Kidney (tissue), 14 donors: ENCODE data around the gene LDAH. TPM values are rescaled to one million over a fixed set of nuclear protein-coding genes. Genes with fewer than 3 reads are reported as not detected.

Source experiments
- DNase-seq, 5 donors: peaks; one replicate each; pipeline ENCODE4 v3.0.0-alpha.2; 2013 to 2020
- FAIRE-seq: peaks from 2 replicates; lab custom pipeline; 2012; peaks lifted over from hg19 to GRCh38; lab: Jason Lieb, UNC
- H3K27ac ChIP-seq, 2 donors: one replicate each; pipeline ENCODE4 v1.7.0; 2013; ENCODE audit warnings: low read depth in 2 of 2, low read length in 2 of 2, inconsistent platforms in 1 of 2
- H3K27me3 ChIP-seq: one replicate; pipeline ENCODE4 v1.7.1; 2013; ENCODE audit warnings: low read length, inconsistent platforms; ENCODE audit not compliant: control insufficient read depth, insufficient read depth
- H3K36me3 ChIP-seq, 3 donors: one replicate each; pipeline versions ENCODE4 v1.7.0 to v1.7.1; 2013; ENCODE audit warnings: low read length in 3 of 3, control low read depth in 1 of 3, inconsistent platforms in 1 of 3; ENCODE audit not compliant: insufficient read depth in 3 of 3, control insufficient read depth in 2 of 3
- H3K4me1 ChIP-seq, 3 donors: one replicate each; pipeline versions ENCODE4 v1.7.0 to v1.7.1; 2013; ENCODE audit warnings: low read length in 3 of 3, inconsistent platforms in 1 of 3, low read depth in 1 of 3; ENCODE audit not compliant: control insufficient read depth in 2 of 3, insufficient read depth in 2 of 3
- H3K4me3 ChIP-seq, 3 donors: one replicate each; pipeline versions ENCODE4 v1.7.0 to v1.8.1; 2013; ENCODE audit warnings: low read length in 3 of 3, control low read depth in 1 of 3, inconsistent platforms in 1 of 3
- H3K9ac ChIP-seq, 3 donors: one replicate each; pipeline versions ENCODE4 v1.7.0 to v1.7.1; 2013; ENCODE audit warnings: low read length in 3 of 3, control low read depth in 1 of 3, inconsistent platforms in 1 of 3
- H3K9me3 ChIP-seq, 3 donors: one replicate each; pipeline versions ENCODE4 v1.7.0 to v1.7.1; 2013; ENCODE audit warnings: low read length in 3 of 3, control low read depth in 1 of 3, inconsistent platforms in 1 of 3; ENCODE audit not compliant: control insufficient read depth in 2 of 3, insufficient read depth in 1 of 3
- CTCF ChIP-seq: IDR thresholded peaks from 3 replicates; pipeline ENCODE4 v1.5.1; 2012; ENCODE audit warnings: mild to moderate bottlenecking, moderate library complexity, borderline replicate concordance; ENCODE audit not compliant: insufficient read depth; ENCODE audit errors: extremely low read depth
- intact Hi-C: fragments of 100-400 bp; cut with DNase I; formaldehyde crosslinking; loops from one replicate; pipeline ENCODE4 v1.11.1; 2022
- polyA plus RNA-seq: library from polyadenylated mRNA; stranded (reverse); fragments of 350-450 nt; fragmentation: Illumina TruSeq; extraction: RNeasy Lipid Tissue Mini Kit (QIAGEN cat#74804); gene quantifications from one replicate; pipeline ENCODE4 v1.2.3, GENCODE V29; 2014; ENCODE audit warnings: low read depth, low replicate concordance; ENCODE audit not compliant: insufficient read depth
- total RNA-seq: library from RNA; stranded (reverse); fragmentation: NEBNext Ultra II Directional; extraction: Animal tissue kit (Norgen Biotek cat#: 25700); gene quantifications from one replicate; pipeline ENCODE4 v1.2.1, GENCODE V29; 2021
- donor health status: control.
- donor health status: control.
- donor health status: control.
- donor health status: control.
- donor health status: control.
- donor health status: DM: yes; HTN: yes; CAD: no.
- donor health status: Normal renal cell carcinoma (clear cell type).

The LDAH gene
- total and polyA plus RNA-seq, 2 donors from 2014 or later, result 15.5 to 20.4 TPM

DNA sequence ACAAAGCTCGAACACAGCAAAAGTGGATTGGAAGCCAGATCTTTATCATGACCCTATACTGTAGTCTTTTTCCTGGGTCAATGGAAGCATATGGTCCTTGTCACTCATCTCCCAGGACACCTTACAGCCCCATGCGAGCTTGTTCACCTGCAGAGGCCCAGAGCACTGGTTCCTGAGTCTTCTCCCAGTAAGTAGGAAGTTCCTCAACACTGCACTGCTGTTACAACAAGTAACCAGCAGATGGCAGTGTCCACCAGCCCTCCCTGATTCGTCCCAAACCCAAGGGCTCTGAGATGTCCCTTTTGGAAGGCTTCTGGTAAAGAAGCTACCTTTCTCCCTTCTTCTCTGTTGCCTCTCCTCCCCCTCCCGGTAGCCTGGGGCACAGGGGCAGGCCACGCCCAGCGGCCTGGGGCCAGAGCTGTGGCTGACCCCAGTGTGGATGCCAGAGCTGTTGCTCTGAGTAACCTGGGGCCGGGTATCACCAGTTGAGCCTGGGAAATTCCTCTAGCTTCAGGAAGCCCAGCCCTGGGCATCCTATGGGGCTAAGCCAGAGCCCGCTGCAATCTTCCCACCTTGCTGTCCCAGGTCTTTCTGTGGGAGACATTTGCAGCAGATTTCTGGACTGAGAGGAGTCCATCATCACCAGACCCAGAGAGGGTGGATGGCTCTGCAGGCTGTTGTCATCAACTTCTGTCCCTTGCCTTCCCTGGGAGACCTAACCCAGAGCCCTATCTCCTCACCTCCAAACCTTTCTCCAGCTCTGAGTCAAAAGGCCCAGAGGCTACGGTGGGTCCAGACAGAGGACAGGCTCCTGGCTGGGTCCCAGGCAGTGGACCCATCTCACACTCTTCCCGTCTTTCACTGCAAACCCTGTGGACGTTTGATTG is 161.2 kb downstream of the LDAH start:
- H3K9ac ChIP-seq, result no peak overlapping the region
- FAIRE-seq (no peak), DNase-seq (peak; percentile 78 to 90 (median 85))
- H3K27ac ChIP-seq, result no peak overlapping the region
- peaks cover 30% of the 10 kb centered on the region for H3K27me3 ChIP-seq
- H3K9me3 ChIP-seq, result no peaks in the 10 kb centered on the region
- intact Hi-C loops, result no loop called here
- H3K4me1 ChIP-seq, result peaks cover 0 to 15% (median 5%) of the 10 kb centered on the region in 3 donors
- peak; percentile 99 for TF ChIP-seq CTCF
- no peak overlapping the region for H3K4me3 ChIP-seq
- no peaks in the 10 kb centered on the region for H3K36me3 ChIP-seq

DNA sequence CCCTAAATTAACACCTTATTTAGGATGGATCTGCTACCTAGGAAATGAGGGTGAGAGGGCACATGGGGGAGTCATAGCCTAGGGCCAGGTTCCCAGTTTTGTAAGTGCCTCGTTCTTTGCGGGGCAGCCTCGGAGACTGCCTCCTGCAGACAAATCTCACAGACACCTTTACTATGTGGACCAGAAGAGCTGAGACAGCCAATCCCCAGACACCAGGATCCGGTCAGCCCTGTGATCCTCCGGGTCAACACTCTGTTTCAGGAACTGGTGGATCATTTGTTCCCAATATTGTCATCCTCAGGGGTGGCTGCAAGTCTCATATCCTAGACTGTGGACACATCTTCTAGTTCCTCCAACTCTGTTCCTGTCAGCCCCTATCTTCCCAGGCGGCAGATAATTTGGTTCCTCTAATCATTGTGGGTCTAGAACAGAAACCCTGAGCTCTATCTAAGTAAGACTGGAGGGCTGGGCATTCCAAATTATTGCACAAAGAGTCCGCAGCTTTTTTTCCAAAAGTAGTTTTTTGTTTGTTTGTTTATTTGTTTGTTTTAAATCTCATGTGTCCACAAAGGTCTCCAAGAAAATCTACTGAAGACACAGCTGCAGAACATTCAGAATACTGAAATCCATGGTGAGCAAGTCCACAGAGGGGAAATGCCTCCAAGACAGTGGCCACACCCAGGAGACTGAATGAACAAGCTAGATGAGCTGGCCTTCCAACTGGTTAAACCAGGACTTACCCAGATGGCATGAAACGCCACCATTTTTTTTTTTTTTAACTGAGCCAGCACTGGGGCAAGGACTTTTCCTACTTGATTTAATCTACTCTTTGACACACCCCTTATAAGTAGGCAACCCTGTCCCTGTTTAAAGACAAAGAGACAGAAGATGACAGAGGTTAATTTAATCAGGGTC is 162.1 kb downstream of the LDAH start:
- Histone ChIP-seq H3K36me3 (no peaks in the 10 kb centered on the region), H3K4me1 (peaks cover 0 to 10% (median 5%) of the 10 kb centered on the region in 3 donors), H3K27me3 (peaks cover 29% of the 10 kb centered on the region), H3K4me3 (no peak overlapping the region), H3K9me3 (no peaks in the 10 kb centered on the region), H3K9ac (no peak overlapping the region), H3K27ac (no peak overlapping the region)
- no peak for FAIRE-seq
- peak in 2 of 5 donors; percentile 35 to 43 for DNase-seq
- intact Hi-C loops, result no loop called here
- no peak for TF ChIP-seq CTCF

DNA sequence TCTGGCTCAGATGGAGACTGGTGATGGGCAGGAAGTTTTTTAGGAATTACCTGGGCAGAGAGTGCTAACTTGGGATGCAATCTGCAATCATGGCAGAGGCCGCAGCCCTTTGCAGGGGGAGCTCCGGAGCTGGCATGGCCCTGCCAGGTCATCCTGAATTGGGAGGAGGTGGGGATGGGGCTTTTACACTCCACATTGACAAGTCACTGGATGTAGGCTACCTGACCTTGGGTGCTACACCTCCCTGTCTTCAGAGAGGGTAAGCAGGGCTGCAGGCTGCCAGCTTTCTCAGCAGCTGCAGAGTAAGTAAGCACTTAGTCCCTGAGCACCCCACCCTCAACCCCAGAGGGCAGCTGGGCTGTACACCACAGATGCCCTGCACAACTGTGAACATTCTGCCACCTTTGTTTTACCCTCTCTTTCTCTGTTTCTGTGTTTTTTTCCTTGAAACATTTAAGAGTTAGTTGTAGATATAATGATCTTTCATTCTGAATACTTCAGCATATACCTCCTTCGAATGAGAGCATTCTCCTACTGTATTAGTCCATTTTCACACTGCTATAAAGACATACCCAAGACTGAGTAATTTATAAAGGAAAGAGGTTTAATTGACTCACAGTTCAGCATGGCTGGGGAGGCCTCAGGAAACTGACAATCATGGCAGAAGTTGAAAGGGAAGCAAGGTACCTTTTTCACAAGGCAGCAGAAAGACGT is 165.2 kb downstream of the LDAH start:
- no peak overlapping the region for H3K4me3 ChIP-seq

More for the DNA sequence above, 165.2 kb downstream of the LDAH start:
- H3K4me1 ChIP-seq, result no peaks in the 10 kb centered on the region
- TF ChIP-seq CTCF, result no peak
- H3K9ac ChIP-seq, result no peak overlapping the region
- DNase-seq (peak in 1 of 5 donors; percentile 49), FAIRE-seq (no peak)
- intact Hi-C loops, result no loop called here
- H3K27ac ChIP-seq, result no peak overlapping the region
- peaks cover 9% of the 10 kb centered on the region for H3K27me3 ChIP-seq
- no peaks in the 10 kb centered on the region for H3K36me3 ChIP-seq
- no peaks in the 10 kb centered on the region for H3K9me3 ChIP-seq
